Heart left ventricle (tissue), 16 donors: Measurements from ENCODE around the gene CHSY3. TPM values are rescaled to one million over a fixed set of nuclear protein-coding genes. Genes with fewer than 3 reads are reported as not detected.

Experiments used
- ATAC-seq, 4 donors: fragments of 200-7000 bp; cut with Tn5 transposase; one replicate each; pipeline ENCODE4 v1.9.1; 2020 to 2022; ENCODE audit warnings: moderate library complexity in 4 of 4, mild to moderate bottlenecking in 3 of 4, moderate number of reproducible peaks in 1 of 4
- DNase-seq, 5 donors: peaks; one replicate each; pipeline ENCODE4 v3.0.0-alpha.2; 2020
- H3K27ac ChIP-seq, 12 donors: fragments of 200-600 bp; sonication (generic) in 4 of 12; one replicate each; pipeline versions ENCODE4 v1.5.0 to v1.8.0; 2016 to 2022; ENCODE audit warnings: mild to moderate bottlenecking in 2 of 12
- H3K27me3 ChIP-seq, 9 donors: fragments of 200-600 bp; sonication (generic) in 2 of 9; one replicate each; pipeline versions ENCODE4 v1.5.1 to v1.8.0; 2016 to 2022; ENCODE audit warnings: mild to moderate bottlenecking in 3 of 9
- H3K36me3 ChIP-seq, 9 donors: fragments of 200-600 bp; sonication (generic) in 2 of 9; one replicate each; pipeline versions ENCODE4 v1.5.0 to v1.8.0; 2018 to 2022; ENCODE audit warnings: mild to moderate bottlenecking in 2 of 9
- H3K4me1 ChIP-seq, 12 donors: fragments of 200-600 bp; sonication (generic) in 4 of 12; one replicate each; pipeline versions ENCODE4 v1.5.0 to v1.8.0; 2016 to 2022; ENCODE audit warnings: mild to moderate bottlenecking in 3 of 12
- H3K4me3 ChIP-seq, 12 donors: fragments of 200-600 bp; sonication (generic) in 4 of 12; one replicate each; pipeline versions ENCODE4 v1.5.0 to v1.8.0; 2017 to 2022; ENCODE audit warnings: mild to moderate bottlenecking in 9 of 12, moderate library complexity in 4 of 12
- H3K9me3 ChIP-seq, 12 donors: fragments of 200-600 bp; sonication (generic) in 4 of 12; one replicate each; pipeline versions ENCODE4 v1.5.0 to v1.8.0; 2016 to 2022; ENCODE audit warnings: mild to moderate bottlenecking in 1 of 12
- CTCF ChIP-seq, 12 donors: fragments of 200-600 bp; sonication (generic) in 4 of 12; IDR thresholded peaks; one replicate each; pipeline versions ENCODE4 v1.5.0 to v1.8.0; 2018 to 2022; ENCODE audit warnings: antibody characterized with exemption in 12 of 12, mild to moderate bottlenecking in 5 of 12
- POLR2A ChIP-seq, 2 donors: fragments of 450-650 bp; IDR thresholded peaks; one replicate each; pipeline ENCODE4 v1.6.1; 2017; ENCODE audit warnings: antibody characterized with exemption in 2 of 2, mild to moderate bottlenecking in 2 of 2, moderate library complexity in 2 of 2
- WGBS, 4 donors: extraction: QIAGEN DNeasy Blood & Tissue Kit in 2 of 4; methylation state at CpG; one replicate each; pipeline versions ENCODE4 v1.1.5 to v1.1.7; 2013 to 2018; 5-methylcytosine and 5-hydroxymethylcytosine counted together
- intact Hi-C, 10 donors: fragments of 100-400 bp; cut with DNase I; formaldehyde crosslinking; loops; one replicate each; pipeline versions ENCODE4 v1.11.1 to v1.14.2; 2022
- polyA plus RNA-seq, 2 donors: library from polyadenylated mRNA; stranded (reverse); fragments of 200-250 nt; gene quantifications; one replicate each; pipeline ENCODE4 v1.2.3, GENCODE V29; 2013
- total RNA-seq, 9 donors: library from RNA; depleted of rRNA in 2 of 9; stranded (reverse); fragments of >200 nt in 2 of 9; fragmentation: NEBNext Ultra II Directional in 3 of 9; extraction: Animal tissue kit (Norgen Biotek cat#: 25700) in 3 of 9; gene quantifications; one replicate each; pipeline versions ENCODE4 v1.1.0 to v1.2.4, GENCODE V29; 2016 to 2023
- donor health status: ischemic (EF 13 %, LVEDD 7.1; RV severe dilation, severe dysfunction).
- donor health status: healthy with polysubstance abuse.
- donor health status: DM: no; HTN: yes; CAD: no.
- donor health status: DM: no; HTN: no; CAD: no.
- donor health status: ischemic (EF 25% LVEDD 6.9; RV normal size, moderate dysfunction).
- donor health status: ischemic (EF 25% LVEDD 5.7; RV mildly dilated, moderate dysfunction).
- donor health status: healthy.
- donor health status: DM: yes; HTN: yes; CAD: no.
- donor health status: ischemic (EF 35%, LVEDD 5.7; RV mildly dilated, moderate dysfunction).
- donor health status: nonischemic (EF 11% LVEDD 7.7; RV severe dilation, severe dysfunction).
- donor health status: DM: yes; HTN: yes; CAD: no.
- donor health status: PGD.
- donor health status: ischemic (EF 29% LVEDD 5.4; RV normal size, mild dysfunction).
- donor health status: nonischemic (EF 23%, LVEDD 6.1; RV moderate dilation, normal function).

The CHSY3 gene
- total and polyA plus RNA-seq, 11 donors = 0.04 to 2.9 (median 1.0) TPM

- ATAC-seq (no peak), DNase-seq (no peak)
- 55 to 73% (median 58%) methylated on average over 1 of the region's 1 CpG for WGBS, 4 donors
- no peaks in the 10 kb centered on the region for H3K36me3 ChIP-seq
- TF ChIP-seq CTCF (IDR thresholded peaks at IDR 0.05) (no peak), POLR2A (IDR thresholded peaks at IDR 0.05) (no peak)
- no peaks in the 10 kb centered on the region for H3K9me3 ChIP-seq
- no peaks in the 10 kb centered on the region for H3K27me3 ChIP-seq
- intact Hi-C loops = no loop called here
- no peak overlapping the region for H3K27ac ChIP-seq
- no peak overlapping the region for H3K4me3 ChIP-seq
- H3K4me1 ChIP-seq = peaks cover 0 to 6% (median 0%) of the 10 kb centered on the region in 12 donors
Observed at GRCh38 chr5:130234816-130235215, 330.6 kb downstream of the CHSY3 start.

Other genes starting within 250 kb of the CHSY3 start
- not detected for gene MINAR2, start 156.4 kb upstream of the CHSY3 start, total RNA-seq
- gene MINAR2, start 156.4 kb upstream of the CHSY3 start, polyA plus RNA-seq = not detected